ENCODE data around the gene OSBPL6.
"Not testable (repeated sequence)": the region's sequence is repeated elsewhere in the genome, so short reads cannot be mapped to it uniquely, and the experiment has no call there.

Gene OSBPL6

DNA sequence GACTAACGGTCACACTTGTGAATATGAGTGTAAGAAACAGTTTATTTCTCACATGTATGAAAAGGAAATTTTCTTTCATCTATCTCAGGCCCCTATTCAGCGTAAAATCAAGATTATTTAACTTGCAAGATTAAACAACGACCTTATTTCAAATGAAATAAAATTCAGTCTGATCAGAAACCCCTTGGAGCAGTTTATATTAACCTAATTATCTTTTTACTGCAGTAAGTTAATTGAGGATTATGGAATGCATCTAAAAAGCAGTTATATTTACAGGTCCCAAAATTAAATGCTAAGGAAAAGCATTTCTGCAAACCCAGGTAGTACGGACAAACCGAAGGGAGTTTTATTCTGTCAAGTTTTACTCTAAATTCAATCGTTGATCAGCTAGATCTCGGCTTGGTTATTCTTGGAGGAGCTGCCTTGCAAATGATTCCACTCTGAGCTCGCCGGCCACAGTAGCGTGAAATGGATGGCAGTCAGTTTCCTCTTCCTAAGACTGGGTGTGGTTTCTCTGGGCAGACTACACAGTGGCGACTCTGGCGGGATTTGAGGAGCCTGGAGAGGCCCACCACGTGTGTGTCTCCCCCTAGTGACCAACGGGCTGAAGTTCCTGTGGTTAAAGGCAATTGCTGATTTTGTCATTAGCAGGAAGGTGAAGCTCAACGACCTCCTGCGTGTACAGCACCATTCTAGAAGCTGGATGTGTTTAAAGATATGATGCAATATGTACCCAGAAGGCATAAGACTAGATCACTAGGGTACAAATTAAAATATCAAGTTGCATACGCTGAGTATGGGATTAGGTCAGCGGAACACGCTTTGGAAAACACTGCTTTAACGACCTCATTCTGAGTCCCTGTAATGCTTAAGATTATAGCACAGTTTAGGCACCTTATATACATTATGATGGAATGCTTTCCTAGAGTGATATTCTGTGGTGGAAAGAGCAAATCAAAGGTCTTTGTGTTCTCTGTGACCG lies 220.2 kb downstream of the OSBPL6 start:
- peak; percentile 96 for DNase-seq

DNA sequence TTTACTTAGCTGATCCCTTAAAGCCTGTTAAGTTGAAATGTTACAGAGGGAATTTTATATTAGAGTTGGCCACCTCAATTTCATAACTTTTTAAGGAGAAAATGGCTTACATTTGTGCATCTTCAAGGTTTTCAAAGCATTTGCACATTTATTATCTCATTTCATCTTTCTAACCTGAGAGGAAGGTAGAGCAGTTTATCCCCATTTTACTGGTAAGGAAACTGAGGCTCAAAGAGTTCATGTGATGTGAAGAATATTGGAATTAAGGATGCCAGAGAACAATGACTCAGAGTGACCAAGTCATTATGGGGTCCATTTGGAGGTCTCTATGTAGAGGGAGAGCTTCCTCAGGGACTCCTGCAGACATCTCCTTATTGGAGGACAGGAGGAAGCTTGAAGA lies 221.7 kb downstream of the OSBPL6 start:
- no peak for DNase-seq

DNA sequence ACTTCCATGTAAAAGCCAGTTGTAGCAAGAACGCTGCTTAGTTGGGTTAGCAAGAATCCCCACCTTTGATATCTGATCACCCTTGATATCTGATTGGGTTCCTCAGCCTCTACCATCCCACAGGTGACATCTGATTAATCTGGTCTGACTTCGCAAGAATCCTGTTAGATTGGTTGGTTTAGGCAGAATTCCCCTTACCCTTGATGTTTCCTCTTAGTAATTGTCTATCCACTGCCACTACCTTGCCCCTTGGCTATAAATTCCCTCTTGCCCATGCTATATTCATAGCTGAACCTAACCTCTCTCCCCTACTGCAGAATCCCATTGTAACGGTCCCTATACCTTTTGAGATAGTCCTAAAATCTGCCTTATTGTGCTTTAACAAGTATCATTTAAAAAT lies 223.6 kb downstream of the OSBPL6 start:
- no peak for DNase-seq

DNA sequence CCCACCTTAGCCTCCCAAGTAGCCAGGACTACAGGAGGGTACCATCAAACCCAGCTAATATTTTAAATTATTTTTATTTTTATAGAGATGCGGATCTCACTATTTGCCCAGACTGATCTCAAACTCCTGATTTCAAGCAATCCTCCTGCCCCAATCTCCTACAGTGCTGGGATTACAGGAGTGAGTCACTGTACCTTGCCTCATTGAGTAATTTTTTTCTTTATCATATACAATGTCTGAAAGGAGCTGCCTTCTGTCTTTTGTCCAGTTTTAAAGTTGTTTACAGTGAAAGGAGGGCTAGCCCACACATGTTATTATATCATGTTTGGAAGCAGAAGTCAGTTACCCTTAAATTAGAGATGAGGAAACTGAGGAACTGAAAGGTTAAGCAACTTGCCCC lies 224.1 kb downstream of the OSBPL6 start:
- DNase-seq = no peak

DNA sequence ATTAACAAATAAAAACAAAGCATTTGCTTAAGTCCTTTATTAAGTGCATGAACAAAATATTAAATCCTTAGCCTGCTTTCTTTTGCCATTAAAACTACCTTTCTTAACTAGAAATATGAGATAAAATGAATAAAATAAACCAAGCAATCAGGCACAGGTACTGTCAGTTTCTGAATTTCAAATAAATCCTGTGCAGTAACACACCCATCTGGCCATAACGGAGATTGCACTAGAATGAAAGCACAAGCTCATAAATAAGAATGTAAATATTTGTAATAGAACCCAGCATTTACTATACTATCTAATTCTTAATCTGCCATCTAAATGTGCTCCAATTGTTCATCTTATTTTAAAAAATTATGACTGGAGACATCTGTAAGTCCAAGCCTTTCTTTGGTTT lies 224.8 kb downstream of the OSBPL6 start:
- no peak for DNase-seq

DNA sequence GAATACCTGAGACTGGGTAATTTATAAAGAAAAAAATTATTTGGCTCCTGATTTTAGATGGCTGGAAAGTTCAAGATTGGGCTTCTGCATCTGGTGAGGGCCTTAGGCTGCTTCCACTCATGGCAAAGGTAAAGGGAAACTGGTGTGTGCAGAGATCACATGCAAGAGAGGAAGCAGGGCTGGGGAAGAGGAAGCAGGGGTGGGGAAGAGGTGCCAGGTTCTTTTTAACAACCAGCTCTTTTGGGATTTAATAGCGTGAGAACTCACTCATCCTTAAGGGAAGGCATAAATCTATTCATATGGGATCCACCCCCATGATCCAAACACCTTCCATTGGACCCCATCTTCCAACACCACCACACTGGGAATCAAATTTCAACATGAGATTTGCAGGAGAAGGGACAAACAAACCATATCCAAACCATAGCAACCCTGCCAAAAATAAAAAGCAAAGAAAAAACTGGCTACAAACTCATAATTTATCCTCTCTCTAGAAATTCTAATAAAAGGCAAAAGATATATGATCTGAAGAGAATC lies 226.2 kb downstream of the OSBPL6 start:
- no peak for DNase-seq

DNA sequence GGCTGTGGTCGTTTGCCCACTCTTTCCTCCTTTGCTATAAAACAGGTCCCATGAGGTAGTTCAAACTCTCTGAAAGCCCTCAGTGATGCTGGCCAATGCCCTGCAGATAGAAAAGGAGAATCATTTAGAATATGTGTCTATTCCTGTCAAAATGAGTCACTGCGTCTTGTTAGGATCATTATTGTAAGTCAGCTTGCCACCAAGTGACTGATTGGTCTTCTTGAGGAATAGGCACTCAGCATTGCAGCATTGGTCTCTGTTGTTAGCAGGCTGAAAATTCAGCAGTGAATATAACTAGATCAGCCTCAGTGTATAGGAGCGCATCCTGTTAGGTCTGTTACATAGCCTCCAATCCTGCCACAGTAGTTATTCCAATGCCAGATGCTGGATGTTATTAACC lies 227.8 kb downstream of the OSBPL6 start:
- DNase-seq = no peak

DNA sequence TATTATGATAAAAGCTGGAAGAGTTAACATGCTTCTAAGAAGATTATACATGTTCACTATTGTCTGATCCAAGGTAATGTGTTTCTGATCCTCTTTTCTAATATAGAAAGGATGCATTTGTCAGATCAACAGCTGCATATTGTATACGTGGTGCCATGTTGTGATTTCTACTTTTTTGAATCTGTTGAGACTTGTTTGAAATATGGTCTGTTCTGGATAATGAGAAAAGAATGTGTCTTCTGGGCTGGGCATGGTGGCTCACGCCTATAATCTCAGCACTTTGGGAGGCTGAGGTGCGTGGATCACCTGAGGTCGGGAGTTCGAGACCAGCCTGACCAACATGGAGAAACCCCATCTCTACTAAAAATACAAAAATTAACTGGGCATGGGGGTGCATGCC lies 229.4 kb downstream of the OSBPL6 start:
- DNase-seq = not testable (repeated sequence)

DNA sequence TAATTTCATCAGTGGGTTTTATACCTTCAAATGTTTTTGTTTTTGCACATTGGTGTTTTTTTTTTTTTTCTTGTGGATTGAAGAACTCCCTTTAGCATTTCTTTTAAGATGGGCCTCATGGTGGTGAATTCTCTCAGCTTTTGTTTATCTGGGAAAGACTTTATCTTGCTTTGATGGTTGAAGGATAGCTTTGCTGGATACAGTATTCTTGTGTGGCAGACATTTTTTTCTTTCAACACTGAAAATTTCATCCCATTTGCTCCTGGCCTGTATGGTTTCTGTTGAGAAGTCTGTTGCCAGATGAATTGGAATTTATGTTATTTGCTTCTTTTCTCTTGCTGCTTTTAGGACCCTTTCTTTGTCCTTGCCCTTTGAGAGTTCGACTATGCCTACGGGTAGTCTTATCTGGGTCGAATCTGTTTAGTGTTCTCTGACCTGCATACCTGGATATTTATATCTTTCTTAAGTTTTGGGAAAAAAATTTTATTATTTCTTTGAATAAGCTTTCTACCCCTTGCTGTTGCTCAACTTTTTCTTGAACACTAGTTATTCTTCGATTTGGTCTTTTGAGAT lies 231.0 kb downstream of the OSBPL6 start:
- DNase-seq = no peak

DNA sequence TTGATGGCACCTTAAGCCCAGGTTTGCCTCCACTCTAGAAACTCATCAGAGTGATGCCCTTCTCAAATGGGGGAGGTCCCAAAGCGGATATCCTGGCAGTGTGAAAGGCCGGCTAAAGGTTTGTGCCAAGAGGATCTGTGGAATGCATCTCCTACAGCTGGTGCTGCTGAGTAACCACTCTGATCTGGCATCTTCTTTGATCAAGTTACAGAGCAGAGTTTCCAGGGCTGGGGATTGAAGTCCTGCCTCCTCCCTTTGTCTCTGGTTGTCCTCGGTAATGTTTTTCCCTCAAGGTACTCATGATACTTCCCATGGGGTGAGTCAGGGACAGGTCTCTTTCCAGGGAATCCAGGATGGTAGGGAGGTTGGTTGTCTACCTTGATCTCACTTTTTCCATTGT lies 232.1 kb downstream of the OSBPL6 start:
- no peak for DNase-seq

DNA sequence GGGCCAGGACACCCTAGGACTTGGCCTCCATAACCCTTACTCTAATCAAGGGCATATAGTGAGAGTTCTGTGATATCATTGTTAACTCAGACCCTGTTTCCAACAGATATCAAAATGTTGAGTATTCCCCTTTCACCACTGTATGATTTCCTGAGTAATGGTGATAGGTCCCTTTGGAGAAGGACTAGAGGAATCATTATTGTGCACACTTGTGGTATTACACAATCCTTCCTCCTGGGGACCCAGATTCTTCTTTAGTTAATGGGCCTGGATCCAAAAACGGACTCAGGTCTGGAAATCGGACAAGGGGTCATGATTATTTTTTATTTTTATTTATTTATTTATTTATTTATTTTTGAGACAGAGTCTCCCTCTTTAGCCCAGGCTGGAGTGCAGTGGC lies 233.1 kb downstream of the OSBPL6 start:
- no peak for DNase-seq

DNA sequence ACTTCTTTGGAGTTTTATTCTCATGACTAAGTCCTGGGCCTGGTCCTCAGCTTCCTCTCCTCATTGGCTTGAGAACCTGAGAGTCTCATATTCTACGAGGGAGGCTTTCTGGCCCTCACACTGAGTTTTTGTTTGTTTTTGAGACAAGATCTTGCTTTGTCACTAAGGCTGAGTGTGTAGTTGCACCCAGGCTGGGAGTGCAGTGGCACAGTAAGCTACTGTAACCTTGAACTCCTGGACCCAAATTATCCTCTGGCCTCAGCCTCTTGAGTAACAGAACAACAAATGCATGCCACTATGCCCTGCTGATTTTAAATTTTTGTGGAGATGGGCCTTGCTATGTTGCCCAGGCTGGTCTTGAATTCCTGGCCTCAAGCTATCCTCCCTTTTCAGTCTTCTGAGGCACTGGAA lies 234.1 kb downstream of the OSBPL6 start:
- DNase-seq = no peak

DNA sequence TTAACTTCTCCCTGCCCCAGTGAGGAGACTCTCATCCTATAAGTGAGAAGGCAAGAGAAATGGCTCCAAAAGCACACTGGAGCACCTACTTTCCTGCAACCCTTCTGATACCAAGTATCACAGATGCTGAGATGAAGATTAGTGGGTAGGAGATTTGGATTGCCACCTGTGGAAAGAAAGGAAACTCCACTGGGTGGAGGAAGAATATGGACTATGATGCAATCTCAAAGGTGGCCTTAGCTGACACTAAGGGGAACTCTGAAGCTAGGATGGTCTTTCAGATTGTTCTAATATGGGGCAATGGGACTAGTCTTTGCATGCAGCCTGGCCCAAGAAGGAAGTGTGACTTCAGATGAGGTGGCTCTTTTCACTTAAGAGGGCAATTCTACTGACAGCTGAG lies 235.0 kb downstream of the OSBPL6 start:
- DNase-seq = no peak

DNA sequence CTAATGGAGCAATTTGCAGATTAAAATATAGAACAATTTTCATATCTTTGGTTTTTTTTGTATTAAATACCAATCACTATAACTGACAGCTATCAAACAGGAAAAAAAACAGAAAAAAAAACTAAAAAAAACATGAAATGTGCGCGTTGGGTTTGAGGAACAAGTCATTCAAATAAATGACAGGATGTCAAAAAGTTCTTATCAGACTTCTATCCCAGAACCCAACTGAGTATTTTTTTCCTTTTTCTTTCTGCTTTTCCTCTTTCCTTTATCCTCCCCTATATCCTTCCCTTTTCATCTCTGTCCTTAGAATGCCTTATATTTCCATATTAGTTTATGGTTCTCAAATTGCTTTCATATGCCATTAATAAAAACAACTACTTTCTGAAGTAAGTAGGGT lies 242.3 kb downstream of the OSBPL6 start:
- DNase-seq = no peak

DNA sequence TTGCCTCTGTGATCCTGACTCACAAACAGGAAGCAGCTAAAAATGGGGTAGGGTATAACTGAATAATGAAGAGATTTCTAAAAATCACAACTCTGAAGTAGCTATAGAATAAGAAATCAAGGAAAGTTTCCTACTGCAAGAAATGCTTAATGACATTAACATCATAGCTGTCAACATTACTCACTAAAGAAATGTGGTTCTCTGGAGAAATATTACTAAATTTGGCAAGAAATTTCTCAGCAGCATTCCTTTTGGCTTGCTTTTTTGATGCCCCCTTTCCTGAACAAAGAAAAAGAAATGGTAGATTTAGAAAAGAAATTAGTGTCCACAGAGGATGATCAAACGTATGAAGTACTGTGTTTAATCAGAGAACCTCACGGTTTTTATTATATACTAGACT lies 247.1 kb downstream of the OSBPL6 start:
- no peak for DNase-seq

DNA sequence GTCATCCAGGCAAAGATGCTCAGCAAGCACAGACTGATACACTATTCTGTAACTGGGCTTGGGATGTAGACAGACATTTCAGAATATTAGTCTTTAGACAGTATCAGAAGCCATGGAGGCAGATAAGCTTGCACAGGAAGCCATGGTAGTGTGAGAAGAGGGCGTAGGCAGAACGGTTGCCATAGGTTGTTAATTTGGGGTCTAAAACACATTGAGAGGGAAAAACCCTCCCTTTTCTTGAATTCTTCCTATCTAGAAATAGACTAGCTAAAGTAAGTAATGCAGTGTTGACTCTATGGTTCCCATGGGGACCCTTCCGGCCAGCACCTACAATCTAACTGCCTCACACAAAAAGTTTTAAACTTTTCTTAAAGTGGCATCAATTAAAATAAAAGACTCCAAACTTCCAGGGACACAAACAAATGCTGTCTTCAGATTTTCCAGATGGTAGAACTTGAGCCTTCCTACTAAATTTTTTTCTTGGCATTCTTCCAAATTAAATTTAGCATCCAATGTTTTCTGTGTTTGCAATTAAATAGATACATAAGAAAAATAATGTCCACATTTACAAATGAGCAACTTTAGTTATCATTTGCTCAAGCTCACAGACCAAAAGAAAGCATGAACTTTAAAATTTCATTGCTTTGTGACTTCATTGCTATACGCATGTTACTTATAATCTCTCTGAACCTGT lies 254.8 kb downstream of the OSBPL6 start:
- no peak for DNase-seq

DNA sequence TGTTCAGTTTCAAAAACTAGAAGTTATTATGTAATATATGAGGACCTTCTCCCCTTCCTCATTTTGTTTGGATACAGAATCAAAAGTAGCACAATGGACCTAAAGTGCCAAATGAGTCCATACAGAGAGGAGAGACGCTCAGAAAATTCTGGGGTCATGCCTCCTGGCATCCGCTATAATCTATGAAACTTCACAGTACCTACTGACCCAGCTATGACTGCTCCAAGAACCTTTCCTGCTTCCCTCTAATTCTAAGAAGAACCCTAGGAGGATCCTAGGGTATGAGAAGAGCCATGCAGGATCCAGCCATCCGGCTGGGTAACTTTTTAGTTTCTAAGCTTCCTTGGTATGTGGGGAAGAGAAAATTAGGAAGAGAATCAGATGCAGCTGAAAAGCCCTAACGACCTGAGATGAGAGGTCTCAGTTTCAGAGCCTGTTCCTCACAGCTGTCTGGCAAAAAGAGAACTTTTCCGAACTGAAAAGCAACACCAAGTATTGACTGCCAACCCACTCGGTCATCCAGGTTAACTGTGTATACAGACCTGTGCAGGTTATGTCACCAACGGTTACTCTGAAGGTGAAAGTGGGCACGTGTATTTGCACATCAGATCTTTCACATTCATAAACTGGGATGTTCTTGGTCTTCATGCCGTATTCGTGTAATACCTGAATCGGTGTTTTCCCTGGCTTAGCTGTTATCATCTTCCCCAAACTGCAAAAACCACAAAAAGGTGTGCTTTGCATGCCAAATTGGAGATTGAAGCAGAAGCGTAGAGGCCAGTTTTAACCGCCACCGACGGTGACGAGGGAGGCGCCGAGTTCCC lies 255.6 kb downstream of the OSBPL6 start:
- DNase-seq = no peak

DNA sequence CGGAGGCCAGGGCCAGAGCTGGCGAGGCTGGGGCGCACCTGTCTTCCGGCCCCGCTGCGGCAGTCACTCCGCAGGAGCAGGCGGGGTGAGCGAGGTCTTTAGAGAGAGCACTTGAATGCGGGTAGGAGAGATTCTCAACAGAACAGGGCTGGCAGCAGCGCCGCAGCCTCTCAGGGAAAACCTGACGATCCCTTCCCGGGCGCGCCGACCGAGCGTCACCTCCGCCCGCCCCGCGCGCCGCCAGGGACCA lies 256.1 kb downstream of the OSBPL6 start:
- DNase-seq = no peak

DNA sequence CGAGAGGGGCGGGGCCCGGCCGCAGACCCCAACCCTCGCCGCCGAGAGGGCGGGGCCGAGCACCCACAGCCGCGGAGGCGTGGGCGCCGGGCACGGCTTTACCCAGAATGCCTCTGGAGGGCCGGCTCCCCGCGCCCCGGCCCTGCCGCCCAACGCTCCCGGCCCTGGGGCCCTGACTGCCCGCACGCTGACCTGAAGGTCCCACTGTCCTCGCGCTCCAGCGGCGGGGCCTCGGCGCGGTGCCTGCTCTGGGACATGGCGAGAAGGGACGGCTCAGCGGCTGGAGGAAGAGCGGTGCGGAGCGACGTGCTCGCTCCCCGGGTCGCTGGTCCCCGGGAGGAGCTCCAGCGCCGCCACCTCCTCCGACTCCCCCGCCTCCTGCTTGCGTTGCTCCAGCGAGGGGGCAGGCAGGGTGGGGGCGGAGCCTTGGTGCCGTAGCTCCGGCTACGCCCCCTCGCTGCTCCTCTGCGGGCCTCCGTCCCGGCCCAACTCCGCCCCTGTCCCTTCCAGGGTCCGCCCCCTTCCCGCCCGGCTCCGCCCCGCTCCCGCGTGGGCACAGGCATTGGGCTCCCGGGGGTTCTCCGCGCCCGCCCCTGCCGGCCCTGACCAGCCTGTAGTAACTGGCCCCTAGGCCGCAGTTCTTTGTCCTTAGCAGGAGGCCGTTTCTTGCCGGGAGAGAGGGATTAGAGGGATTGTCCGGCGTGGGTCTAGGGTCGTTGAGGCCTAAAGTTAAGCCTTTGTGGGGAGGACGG lies 256.6 kb downstream of the OSBPL6 start, which contains the start of the genes PJVK and PRKRA:
Gene PJVK, plus strand, starts transcription at position 605 of the 752 bp plus-strand sequence. CDS start 2,032 bp downstream, outside the sequence.
Gene PRKRA, minus strand, starts transcription at position 402 of the 752 bp plus-strand sequence. Its CDS starts 145 bp downstream, at position 257.
- DNase-seq = peak; percentile 97

DNA sequence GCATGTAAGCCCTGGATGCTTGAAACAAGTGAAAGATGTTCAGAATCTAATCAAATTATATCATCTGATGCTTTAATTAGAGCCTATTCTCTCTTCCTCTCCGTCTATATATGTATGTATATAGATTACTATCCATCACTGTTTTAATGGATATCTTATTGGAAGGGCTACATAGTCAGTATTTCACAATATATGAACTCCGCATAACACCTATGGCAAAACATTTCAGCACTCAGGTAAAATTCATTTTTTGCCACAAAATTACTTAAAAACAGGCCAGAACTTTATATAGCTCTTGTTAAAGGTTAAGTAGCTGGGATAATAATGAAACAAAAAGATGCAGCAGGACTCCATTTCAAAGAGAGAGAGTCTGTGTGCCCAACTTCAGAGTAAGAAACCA lies 258.0 kb downstream of the OSBPL6 start:
- no peak for DNase-seq
